Transverse colon (tissue), 4 donors: ENCODE measurements around the gene PRKCE. TPM values are rescaled to one million over a fixed set of nuclear protein-coding genes. Genes with fewer than 3 reads are reported as not detected.

Experiments used
- DNase-seq: peaks from one replicate; pipeline ENCODE4 v3.0.0-alpha.2; 2019
- H3K27ac ChIP-seq, 4 donors: fragments of 200-600 bp; sonication (generic); 2 replicates each; pipeline ENCODE4 v1.5.1; 2016 to 2018; ENCODE audit warnings: inconsistent platforms in 4 of 4
- H3K27me3 ChIP-seq: fragments of 200-600 bp; sonication (generic); 2 replicates; pipeline ENCODE4 v1.5.1; 2017; ENCODE audit warnings: inconsistent platforms
- H3K36me3 ChIP-seq, 4 donors: fragments of 200-600 bp; sonication (generic); 2 replicates each; pipeline ENCODE4 v1.5.1; 2017 to 2019; ENCODE audit warnings: inconsistent platforms in 4 of 4
- H3K4me1 ChIP-seq, 4 donors: fragments of 200-600 bp; sonication (generic); 2 replicates each; pipeline ENCODE4 v1.5.1; 2017 to 2020; ENCODE audit warnings: inconsistent platforms in 4 of 4
- H3K4me3 ChIP-seq, 4 donors: fragments of 200-600 bp; sonication (generic); 1 replicate in 1 of 4; 2 replicates in 3 of 4; pipeline versions ENCODE4 v1.5.1 to v1.6.1; 2017 to 2019; ENCODE audit warnings: inconsistent platforms in 4 of 4
- H3K9me3 ChIP-seq, 2 donors: fragments of 200-600 bp; sonication (generic); 2 replicates each; pipeline ENCODE4 v1.5.1; 2017 to 2019; ENCODE audit warnings: inconsistent platforms in 2 of 2
- EP300 ChIP-seq: sonication (generic); formaldehyde crosslinking; IDR thresholded peaks from one replicate; pipeline ENCODE4 v1.6.1; 2017; ENCODE audit warnings: antibody characterized with exemption, low read depth
- POLR2A ChIP-seq: fragments of 450-650 bp; IDR thresholded peaks from one replicate; pipeline ENCODE4 v1.6.1; 2016; ENCODE audit warnings: antibody characterized with exemption, mild to moderate bottlenecking, moderate library complexity
- POLR2AphosphoS5 ChIP-seq, 3 donors: sonication (generic); formaldehyde crosslinking; IDR thresholded peaks; one replicate each; pipeline ENCODE4 v1.6.1; 2016; ENCODE audit warnings: antibody characterized with exemption in 3 of 3
- whole genome bisulfite sequencing, 2 donors: methylation state at CpG; one replicate each; pipeline ENCODE4 v1.1.5; 2018; ENCODE audit warnings: low coverage in 1 of 2; 5-methylcytosine and 5-hydroxymethylcytosine counted together
- in situ Hi-C, 4 donors: fragments of 200-750 bp; cut with MboI; loops; one replicate each; pipeline versions ENCODE4 v1.15.0 to v1.15.1; 2017; ENCODE audit warnings: low sequenced_read_pairs in 3 of 4, low pct_ligation_motif_present in 1 of 4, low pct_unique_long_range_greater_than_20kb in 1 of 4
- intact Hi-C: fragments of 100-400 bp; cut with DNase I; formaldehyde crosslinking; loops from one replicate; pipeline ENCODE4 v1.15.1; 2023; ENCODE audit warnings: low total_unique reads
- total RNA-seq, 4 donors: library from RNA; depleted of rRNA; stranded (reverse); fragments of >200 nt; gene quantifications; one replicate each; pipeline ENCODE4 v1.1.0, GENCODE V29; 2016
- TF ChIP-seq, protein P1 (sequence below), 5 experiments: fragments of 200-600 bp in 3 of 5; fragments of 450-650 bp in 2 of 5; sonication (generic) in 3 of 5; IDR thresholded peaks; 1 replicate in 2 of 5; 2 replicates in 3 of 5; pipeline ENCODE4 v1.5.1; 2016 to 2017; ENCODE audit warnings: antibody characterized with exemption in 5 of 5, inconsistent platforms in 3 of 5, mild to moderate bottlenecking in 2 of 5, moderate library complexity in 1 of 5

PRKCE gene
- total RNA-seq, 4 donors from 2014 or later, result 8.6 to 20.6 (median 11.3) TPM

DNA sequence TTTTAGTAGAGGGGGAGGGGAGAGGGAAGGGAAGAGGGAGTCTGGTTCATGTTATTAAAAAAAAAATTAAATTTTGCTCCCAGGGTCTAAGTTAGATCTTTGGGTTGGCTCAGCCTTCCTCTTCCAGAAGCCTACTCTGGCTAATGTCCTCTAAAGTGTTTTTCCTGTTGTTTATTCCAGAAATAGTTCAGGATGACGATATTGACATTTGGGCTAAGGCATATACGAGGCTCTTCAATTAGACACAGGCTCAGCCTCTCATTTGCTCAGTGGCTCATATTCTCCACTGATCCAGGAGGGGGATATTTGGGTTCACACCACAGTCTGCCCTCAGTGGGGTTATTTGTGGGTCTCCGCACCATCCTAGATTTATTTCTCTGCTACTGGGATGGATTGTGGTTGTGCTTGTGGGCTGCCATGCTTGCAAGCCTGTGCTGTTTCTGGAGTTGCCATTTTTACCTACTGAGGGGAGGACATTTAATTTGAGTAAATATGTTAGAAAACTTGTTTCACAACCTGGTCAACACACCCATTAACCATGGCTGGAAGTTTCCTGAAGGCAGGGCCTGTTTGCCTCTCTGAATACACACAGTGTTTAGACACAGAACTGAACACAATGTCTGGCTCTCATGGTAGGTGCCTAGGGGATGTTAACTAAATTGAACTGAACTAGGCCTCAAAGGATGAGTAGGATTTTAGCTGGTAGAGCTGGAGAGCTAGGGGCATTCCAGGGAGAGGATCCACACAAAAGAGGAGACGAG is 388.2 kb downstream of the PRKCE start:
- TF ChIP-seq, protein P1, sequence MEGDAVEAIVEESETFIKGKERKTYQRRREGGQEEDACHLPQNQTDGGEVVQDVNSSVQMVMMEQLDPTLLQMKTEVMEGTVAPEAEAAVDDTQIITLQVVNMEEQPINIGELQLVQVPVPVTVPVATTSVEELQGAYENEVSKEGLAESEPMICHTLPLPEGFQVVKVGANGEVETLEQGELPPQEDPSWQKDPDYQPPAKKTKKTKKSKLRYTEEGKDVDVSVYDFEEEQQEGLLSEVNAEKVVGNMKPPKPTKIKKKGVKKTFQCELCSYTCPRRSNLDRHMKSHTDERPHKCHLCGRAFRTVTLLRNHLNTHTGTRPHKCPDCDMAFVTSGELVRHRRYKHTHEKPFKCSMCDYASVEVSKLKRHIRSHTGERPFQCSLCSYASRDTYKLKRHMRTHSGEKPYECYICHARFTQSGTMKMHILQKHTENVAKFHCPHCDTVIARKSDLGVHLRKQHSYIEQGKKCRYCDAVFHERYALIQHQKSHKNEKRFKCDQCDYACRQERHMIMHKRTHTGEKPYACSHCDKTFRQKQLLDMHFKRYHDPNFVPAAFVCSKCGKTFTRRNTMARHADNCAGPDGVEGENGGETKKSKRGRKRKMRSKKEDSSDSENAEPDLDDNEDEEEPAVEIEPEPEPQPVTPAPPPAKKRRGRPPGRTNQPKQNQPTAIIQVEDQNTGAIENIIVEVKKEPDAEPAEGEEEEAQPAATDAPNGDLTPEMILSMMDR (IDR thresholded peaks at IDR 0.05), result no peak
- no peak for TF ChIP-seq POLR2A
- no peak for TF ChIP-seq EP300
- TF ChIP-seq POLR2AphosphoS5 (IDR thresholded peaks at IDR 0.05), result no peak
- Histone ChIP-seq H3K9me3 (no peaks in the 10 kb centered on the region), H3K36me3 (no peaks in the 10 kb centered on the region), H3K27ac (no peak overlapping the region), H3K27me3 (no peaks in the 10 kb centered on the region), H3K4me1 (peaks cover 15 to 54% (median 24%) of the 10 kb centered on the region in 4 donors), H3K4me3 (no peak overlapping the region)
- no peak for DNase-seq
- intact Hi-C loops, result no loop called here
- in situ Hi-C loops, result loop anchor here in 1 of 4 donors (25.0 kb wide), 1 partner anchor 598 kb away; no protein-coding TSS in a partner anchor
- WGBS, 2 donors, result 75 to 84% methylated on average over 3 to 4 of the region's 4 CpGs

DNA sequence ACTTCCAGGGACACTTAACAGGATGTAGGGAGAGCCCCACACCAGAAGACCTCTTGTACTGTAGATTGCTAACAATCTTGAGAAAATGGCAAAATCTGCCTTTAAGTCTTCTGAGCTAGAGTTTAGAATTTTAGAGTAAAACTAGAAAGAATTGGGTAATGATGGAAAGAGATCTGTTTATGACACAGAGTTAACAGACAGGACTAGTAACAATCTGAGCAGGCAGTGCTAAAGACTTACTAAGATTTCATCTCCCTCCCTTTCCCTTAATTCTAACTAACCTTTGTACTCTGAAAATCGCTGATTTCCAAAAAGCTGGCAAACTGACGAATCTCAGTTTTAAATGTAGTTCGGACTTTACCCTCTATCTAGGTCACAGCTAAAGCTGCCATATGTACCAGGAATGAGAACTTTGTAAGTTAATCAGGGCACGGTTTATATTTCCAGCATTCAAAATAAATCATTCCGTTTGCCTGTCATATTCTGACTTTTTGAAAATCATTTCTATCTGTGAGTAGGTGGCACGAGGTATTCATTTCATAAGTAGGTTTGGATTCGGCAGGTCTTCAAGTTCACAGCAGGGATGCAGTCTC is 389.2 kb downstream of the PRKCE start:
- Histone ChIP-seq H3K27ac (no peak overlapping the region), H3K36me3 (no peaks in the 10 kb centered on the region), H3K4me1 (peaks cover 15 to 54% (median 24%) of the 10 kb centered on the region in 4 donors), H3K4me3 (no peak overlapping the region), H3K9me3 (no peaks in the 10 kb centered on the region), H3K27me3 (no peaks in the 10 kb centered on the region)
- TF ChIP-seq EP300 (no peak), POLR2AphosphoS5 (IDR thresholded peaks at IDR 0.05) (no peak), POLR2A (no peak)
- in situ Hi-C loops (loop anchor here in 1 of 4 donors (25.0 kb wide), 1 partner anchor 597 kb away; no protein-coding TSS in a partner anchor), intact Hi-C loops (no loop called here)
- 58 to 64% methylated on average over 7 of the region's 7 CpGs for WGBS, 2 donors
- DNase-seq, result no peak

DNA sequence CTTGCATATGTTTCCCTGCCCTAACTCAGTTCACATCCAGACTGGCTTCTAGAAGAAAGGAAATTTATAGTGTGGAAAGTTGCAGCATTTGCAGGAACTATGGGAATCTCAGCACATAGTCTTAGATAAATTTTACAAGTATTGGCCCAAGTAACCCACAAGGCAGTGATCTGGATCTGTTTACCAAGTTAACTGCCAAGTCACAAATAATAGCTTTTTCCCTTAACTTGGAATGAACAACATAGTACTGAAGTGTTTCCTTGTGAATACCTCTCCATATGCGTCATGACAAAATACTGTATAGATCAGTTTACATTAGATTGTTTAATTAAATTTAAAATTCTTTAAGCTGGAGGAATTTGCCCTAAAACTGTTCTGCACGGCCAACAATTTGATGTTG is 390.0 kb downstream of the PRKCE start:
- H3K4me3 ChIP-seq, result no peak overlapping the region
- no peak for TF ChIP-seq EP300
- no peak for TF ChIP-seq POLR2AphosphoS5 (IDR thresholded peaks at IDR 0.05)
- TF ChIP-seq, protein P1 (IDR thresholded peaks at IDR 0.05), result no peak
- TF ChIP-seq POLR2A, result no peak
- 66% methylated on average over 2 of the region's 2 CpGs for WGBS, 2 donors
- intact Hi-C loops (no loop called here), in situ Hi-C loops (loop anchor here in 1 of 4 donors (25.0 kb wide), 1 partner anchor 596 kb away; no protein-coding TSS in a partner anchor)
- H3K9me3 ChIP-seq, result no peaks in the 10 kb centered on the region
- H3K4me1 ChIP-seq, result peaks cover 15 to 54% (median 24%) of the 10 kb centered on the region in 4 donors
- H3K27me3 ChIP-seq, result no peaks in the 10 kb centered on the region
- DNase-seq, result no peak
- H3K36me3 ChIP-seq, result no peaks in the 10 kb centered on the region
- peak overlapping the region in 3 of 4 donors; percentile 8 to 39 (median 25) for H3K27ac ChIP-seq

- Histone ChIP-seq H3K27me3 (no peaks in the 10 kb centered on the region), H3K27ac (peak overlapping the region in 3 of 4 donors; percentile 0 to 39 (median 25)), H3K9me3 (no peaks in the 10 kb centered on the region), H3K4me1 (peaks cover 13 to 54% (median 24%) of the 10 kb centered on the region in 4 donors), H3K4me3 (no peak overlapping the region), H3K36me3 (no peaks in the 10 kb centered on the region)
- in situ Hi-C loops, result loop anchor here in 1 of 4 donors (25.0 kb wide), 1 partner anchor 595 kb away; no protein-coding TSS in a partner anchor
- TF ChIP-seq, protein P1 (IDR thresholded peaks at IDR 0.05), result peak in 1 of 5 experiments; percentile 37
- TF ChIP-seq EP300 (no peak), POLR2A (no peak), POLR2AphosphoS5 (IDR thresholded peaks at IDR 0.05) (no peak)
- WGBS, 2 donors, result 57% methylated on average over 4 of the region's 4 CpGs; no CpG with 5 or more reads in 1 of the 2 donors
- no peak for DNase-seq
- intact Hi-C loops, result no loop called here
Measured at GRCh38 chr2:46042207-46042637, 390.7 kb downstream of the PRKCE start.
